ENCODE results near the gene CPXM2. TPM values are rescaled to one million over a fixed set of nuclear protein-coding genes. Genes with fewer than 3 reads are reported as not detected.

The CPXM2 gene
- total and polyA plus RNA-seq, 4 donors: 0.05 to 0.92 (median 0.44) TPM

- H3K27me3 ChIP-seq (ENCODE audit: control insufficient read depth in 4 of 4, insufficient read depth in 4 of 4, low read length in 3 of 4): peaks cover 0 to 6% (median under 1%) of the 10 kb centered on the region in 4 donors
- 80% methylated on average over 8 of the region's 8 CpGs for WGBS
- TF ChIP-seq RAD21 (IDR thresholded peaks at IDR 0.05): no peak
- TF ChIP-seq, protein P1, sequence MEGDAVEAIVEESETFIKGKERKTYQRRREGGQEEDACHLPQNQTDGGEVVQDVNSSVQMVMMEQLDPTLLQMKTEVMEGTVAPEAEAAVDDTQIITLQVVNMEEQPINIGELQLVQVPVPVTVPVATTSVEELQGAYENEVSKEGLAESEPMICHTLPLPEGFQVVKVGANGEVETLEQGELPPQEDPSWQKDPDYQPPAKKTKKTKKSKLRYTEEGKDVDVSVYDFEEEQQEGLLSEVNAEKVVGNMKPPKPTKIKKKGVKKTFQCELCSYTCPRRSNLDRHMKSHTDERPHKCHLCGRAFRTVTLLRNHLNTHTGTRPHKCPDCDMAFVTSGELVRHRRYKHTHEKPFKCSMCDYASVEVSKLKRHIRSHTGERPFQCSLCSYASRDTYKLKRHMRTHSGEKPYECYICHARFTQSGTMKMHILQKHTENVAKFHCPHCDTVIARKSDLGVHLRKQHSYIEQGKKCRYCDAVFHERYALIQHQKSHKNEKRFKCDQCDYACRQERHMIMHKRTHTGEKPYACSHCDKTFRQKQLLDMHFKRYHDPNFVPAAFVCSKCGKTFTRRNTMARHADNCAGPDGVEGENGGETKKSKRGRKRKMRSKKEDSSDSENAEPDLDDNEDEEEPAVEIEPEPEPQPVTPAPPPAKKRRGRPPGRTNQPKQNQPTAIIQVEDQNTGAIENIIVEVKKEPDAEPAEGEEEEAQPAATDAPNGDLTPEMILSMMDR (IDR thresholded peaks at IDR 0.05; ENCODE audit: low read depth, low read length, missing input control): no peak
- TF ChIP-seq EGR1 (IDR thresholded peaks at IDR 0.05; ENCODE audit: low read depth in 2 of 2): no peak
- TF ChIP-seq HNF4A (conservative IDR thresholded peaks at IDR 0.05): no peak
- no peak for TF ChIP-seq YY1 (IDR thresholded peaks at IDR 0.05)
- TF ChIP-seq NR2F2 (IDR thresholded peaks at IDR 0.05): no peak
- TF ChIP-seq FOXA1 (IDR thresholded peaks at IDR 0.05): no peak
- TF ChIP-seq RXRA (IDR thresholded peaks at IDR 0.05): no peak
- TF ChIP-seq, protein P2, sequence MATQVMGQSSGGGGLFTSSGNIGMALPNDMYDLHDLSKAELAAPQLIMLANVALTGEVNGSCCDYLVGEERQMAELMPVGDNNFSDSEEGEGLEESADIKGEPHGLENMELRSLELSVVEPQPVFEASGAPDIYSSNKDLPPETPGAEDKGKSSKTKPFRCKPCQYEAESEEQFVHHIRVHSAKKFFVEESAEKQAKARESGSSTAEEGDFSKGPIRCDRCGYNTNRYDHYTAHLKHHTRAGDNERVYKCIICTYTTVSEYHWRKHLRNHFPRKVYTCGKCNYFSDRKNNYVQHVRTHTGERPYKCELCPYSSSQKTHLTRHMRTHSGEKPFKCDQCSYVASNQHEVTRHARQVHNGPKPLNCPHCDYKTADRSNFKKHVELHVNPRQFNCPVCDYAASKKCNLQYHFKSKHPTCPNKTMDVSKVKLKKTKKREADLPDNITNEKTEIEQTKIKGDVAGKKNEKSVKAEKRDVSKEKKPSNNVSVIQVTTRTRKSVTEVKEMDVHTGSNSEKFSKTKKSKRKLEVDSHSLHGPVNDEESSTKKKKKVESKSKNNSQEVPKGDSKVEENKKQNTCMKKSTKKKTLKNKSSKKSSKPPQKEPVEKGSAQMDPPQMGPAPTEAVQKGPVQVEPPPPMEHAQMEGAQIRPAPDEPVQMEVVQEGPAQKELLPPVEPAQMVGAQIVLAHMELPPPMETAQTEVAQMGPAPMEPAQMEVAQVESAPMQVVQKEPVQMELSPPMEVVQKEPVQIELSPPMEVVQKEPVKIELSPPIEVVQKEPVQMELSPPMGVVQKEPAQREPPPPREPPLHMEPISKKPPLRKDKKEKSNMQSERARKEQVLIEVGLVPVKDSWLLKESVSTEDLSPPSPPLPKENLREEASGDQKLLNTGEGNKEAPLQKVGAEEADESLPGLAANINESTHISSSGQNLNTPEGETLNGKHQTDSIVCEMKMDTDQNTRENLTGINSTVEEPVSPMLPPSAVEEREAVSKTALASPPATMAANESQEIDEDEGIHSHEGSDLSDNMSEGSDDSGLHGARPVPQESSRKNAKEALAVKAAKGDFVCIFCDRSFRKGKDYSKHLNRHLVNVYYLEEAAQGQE (IDR thresholded peaks at IDR 0.05): no peak
- TF ChIP-seq JUND (IDR thresholded peaks at IDR 0.05): no peak
- TF ChIP-seq ZBTB33 (IDR thresholded peaks at IDR 0.05): no peak
- TF ChIP-seq HNF4G (IDR thresholded peaks at IDR 0.05): no peak
- TF ChIP-seq, protein P3, sequence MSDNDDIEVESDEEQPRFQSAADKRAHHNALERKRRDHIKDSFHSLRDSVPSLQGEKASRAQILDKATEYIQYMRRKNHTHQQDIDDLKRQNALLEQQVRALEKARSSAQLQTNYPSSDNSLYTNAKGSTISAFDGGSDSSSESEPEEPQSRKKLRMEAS (IDR thresholded peaks at IDR 0.05): no peak
- no peak for TF ChIP-seq TAF1 (conservative IDR thresholded peaks at IDR 0.05)
These were observed 187.5 kb downstream of the CPXM2 start for GRCh38 chr10:123704076-123704475.

DNA sequence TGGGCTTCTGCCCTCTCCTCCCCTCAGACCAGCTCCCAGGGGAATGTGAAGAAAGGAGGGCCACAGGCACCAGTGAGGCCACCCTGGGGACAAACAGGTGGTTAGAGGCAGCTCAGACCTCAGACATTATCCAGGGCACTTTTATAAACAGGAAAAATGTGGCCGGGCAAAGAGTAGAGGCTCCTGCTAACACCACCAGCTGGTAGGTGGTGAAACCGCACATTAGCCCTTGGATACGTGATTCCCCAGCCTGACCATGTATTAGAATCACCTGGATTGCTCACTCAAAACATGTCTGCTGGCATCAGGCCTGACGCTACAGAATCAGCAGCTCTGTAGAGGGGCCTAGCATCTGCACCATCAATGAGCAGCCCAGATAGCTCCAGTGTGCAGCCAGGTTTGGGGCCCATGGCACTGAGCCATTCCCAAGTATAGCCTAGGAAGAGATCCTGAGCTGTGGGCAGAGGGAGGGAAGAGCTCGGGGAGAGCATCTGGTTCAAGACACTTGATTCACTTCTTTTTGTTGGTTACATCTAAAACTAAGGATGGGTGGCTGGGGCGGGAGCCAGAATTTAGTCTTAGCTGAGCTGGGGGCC lies 188.3 kb downstream of the CPXM2 start:
- 72% methylated on average over 6 of the region's 6 CpGs for WGBS
- Histone ChIP-seq H3K36me3 (ENCODE audit: control insufficient read depth in 4 of 4, insufficient read depth in 3 of 4, low read depth in 1 of 4, low read length in 3 of 4) (no peaks in the 10 kb centered on the region), H3K9me3 (ENCODE audit: control insufficient read depth in 4 of 4, low read length in 3 of 4) (no peaks in the 10 kb centered on the region), H3K27ac (ENCODE audit: low read depth in 1 of 2, low read length in 2 of 2) (no peak overlapping the region), H3K9ac (ENCODE audit: low read depth in 1 of 2, low read length in 2 of 2) (no peak overlapping the region), H3K27me3 (ENCODE audit: control insufficient read depth in 4 of 4, insufficient read depth in 4 of 4, low read length in 3 of 4) (peaks cover 0 to 6% (median 0%) of the 10 kb centered on the region in 4 donors), H3K4me1 (ENCODE audit: control insufficient read depth in 4 of 4, insufficient read depth in 4 of 4, low read length in 3 of 4) (no peaks in the 10 kb centered on the region), H3K4me3 (ENCODE audit: low read depth in 1 of 3, low read length in 3 of 3) (no peak overlapping the region)
- TF ChIP-seq SP1 (IDR thresholded peaks at IDR 0.05) (no peak), RAD21 (IDR thresholded peaks at IDR 0.05) (no peak), JUND (IDR thresholded peaks at IDR 0.05) (no peak), RXRA (IDR thresholded peaks at IDR 0.05) (no peak)
- TF ChIP-seq, protein P1 (IDR thresholded peaks at IDR 0.05; ENCODE audit: low read depth, low read length, missing input control): no peak
- TF ChIP-seq, protein P3 (IDR thresholded peaks at IDR 0.05): no peak
- DNase-seq (ENCODE audit: low spot score): no peak

More at GRCh38 chr10:123704076-123704475, 187.5 kb downstream of the CPXM2 start:
- no peaks in the 10 kb centered on the region for H3K4me1 ChIP-seq (ENCODE audit: control insufficient read depth in 4 of 4, insufficient read depth in 4 of 4, low read length in 3 of 4)
- H3K4me3 ChIP-seq (ENCODE audit: low read depth in 1 of 3, low read length in 3 of 3): no peak overlapping the region
- no peak overlapping the region for H3K9ac ChIP-seq (ENCODE audit: low read depth in 1 of 2, low read length in 2 of 2)
- H3K9me3 ChIP-seq (ENCODE audit: control insufficient read depth in 4 of 4, low read length in 3 of 4): no peaks in the 10 kb centered on the region
- no peak overlapping the region for H3K27ac ChIP-seq (ENCODE audit: low read depth in 1 of 2, low read length in 2 of 2)
- H3K36me3 ChIP-seq (ENCODE audit: control insufficient read depth in 4 of 4, insufficient read depth in 3 of 4, low read depth in 1 of 4, low read length in 3 of 4): no peaks in the 10 kb centered on the region
- DNase-seq (ENCODE audit: low spot score): no peak
